ENCODE results near the gene BBOX1.

DNA sequence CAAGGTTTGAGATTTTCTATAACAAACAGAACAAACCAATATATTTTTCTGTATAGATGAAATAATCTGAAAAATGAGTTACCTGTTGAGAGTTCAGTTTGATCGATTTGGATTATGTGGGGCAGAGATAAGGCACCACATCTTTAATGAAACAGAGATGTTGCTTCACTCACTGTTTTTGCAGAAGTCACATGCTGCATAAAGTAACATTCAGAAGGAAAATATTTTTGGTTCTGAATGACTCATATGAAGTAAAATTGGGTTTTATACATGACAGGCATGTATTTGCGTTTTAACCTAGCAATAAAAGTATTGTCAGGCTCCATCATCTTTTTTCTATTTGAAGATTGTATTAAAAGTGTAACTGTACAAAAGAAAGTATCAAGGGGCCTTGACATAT lies 77.8 kb downstream of the BBOX1 start:
- TF ChIP-seq TAF1 (conservative IDR thresholded peaks at IDR 0.05) (no peak), CTCF (IDR thresholded peaks at IDR 0.05; ENCODE audit: low read depth, low read length, missing input control) (no peak), EGR1 (IDR thresholded peaks at IDR 0.05; ENCODE audit: low read depth in 2 of 2) (no peak), SP1 (IDR thresholded peaks at IDR 0.05) (no peak), RAD21 (IDR thresholded peaks at IDR 0.05) (no peak), FOXA1 (IDR thresholded peaks at IDR 0.05) (no peak)
- TF ChIP-seq, protein P1, sequence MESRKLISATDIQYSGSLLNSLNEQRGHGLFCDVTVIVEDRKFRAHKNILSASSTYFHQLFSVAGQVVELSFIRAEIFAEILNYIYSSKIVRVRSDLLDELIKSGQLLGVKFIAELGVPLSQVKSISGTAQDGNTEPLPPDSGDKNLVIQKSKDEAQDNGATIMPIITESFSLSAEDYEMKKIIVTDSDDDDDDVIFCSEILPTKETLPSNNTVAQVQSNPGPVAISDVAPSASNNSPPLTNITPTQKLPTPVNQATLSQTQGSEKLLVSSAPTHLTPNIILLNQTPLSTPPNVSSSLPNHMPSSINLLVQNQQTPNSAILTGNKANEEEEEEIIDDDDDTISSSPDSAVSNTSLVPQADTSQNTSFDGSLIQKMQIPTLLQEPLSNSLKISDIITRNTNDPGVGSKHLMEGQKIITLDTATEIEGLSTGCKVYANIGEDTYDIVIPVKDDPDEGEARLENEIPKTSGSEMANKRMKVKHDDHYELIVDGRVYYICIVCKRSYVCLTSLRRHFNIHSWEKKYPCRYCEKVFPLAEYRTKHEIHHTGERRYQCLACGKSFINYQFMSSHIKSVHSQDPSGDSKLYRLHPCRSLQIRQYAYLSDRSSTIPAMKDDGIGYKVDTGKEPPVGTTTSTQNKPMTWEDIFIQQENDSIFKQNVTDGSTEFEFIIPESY (IDR thresholded peaks at IDR 0.05), result no peak
- TF ChIP-seq, protein P2, sequence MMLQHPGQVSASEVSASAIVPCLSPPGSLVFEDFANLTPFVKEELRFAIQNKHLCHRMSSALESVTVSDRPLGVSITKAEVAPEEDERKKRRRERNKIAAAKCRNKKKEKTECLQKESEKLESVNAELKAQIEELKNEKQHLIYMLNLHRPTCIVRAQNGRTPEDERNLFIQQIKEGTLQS (IDR thresholded peaks at IDR 0.05), result no peak

All from liver (tissue), 3 donors.